ENCODE measurements around the gene GPRIN1. TPM values are rescaled to one million over a fixed set of nuclear protein-coding genes. Genes with fewer than 3 reads are reported as not detected.

The GPRIN1 gene
- polyA plus RNA-seq, 2 donors = 0.43 to 0.72 TPM

DNA sequence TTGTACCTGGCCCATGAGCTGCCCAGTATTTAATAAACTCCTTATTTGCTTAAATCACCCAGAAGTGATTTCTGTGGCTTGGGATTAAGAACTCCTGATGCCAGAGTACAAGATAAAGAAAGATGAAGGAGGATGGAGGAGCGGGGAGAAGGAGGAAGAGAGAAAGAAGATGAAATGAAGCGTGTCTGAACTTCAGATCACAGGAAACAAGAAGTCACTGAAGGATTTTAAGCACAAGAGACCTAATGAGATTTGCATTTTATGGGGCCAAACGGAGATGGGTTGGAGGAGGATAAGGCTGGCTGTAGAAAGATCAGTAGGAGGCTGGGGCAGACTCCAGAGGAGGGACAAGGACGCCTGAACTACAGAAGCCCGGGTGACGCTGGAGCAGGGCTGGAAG, 23.6 kb upstream of the GPRIN1 start:
- H3K27ac ChIP-seq (ENCODE audit: low read depth in 2 of 2, low read length in 1 of 2) = no peak overlapping the region
- H3K27me3 ChIP-seq (ENCODE audit: control insufficient read depth in 1 of 2, insufficient read depth in 2 of 2, low read length in 2 of 2) = no peaks in the 10 kb centered on the region
- H3K4me1 ChIP-seq (ENCODE audit: control insufficient read depth in 2 of 2, insufficient read depth in 2 of 2, low read length in 1 of 2) = peaks cover 12 to 13% of the 10 kb centered on the region in 2 donors
- H3K9me3 ChIP-seq (ENCODE audit: control insufficient read depth in 2 of 2, insufficient read depth in 1 of 2, low read depth in 1 of 2, low read length in 1 of 2) = peaks cover 0 to 3% of the 10 kb centered on the region in 2 donors
- H3K4me3 ChIP-seq (ENCODE audit: low read depth in 1 of 2, low read length in 2 of 2) = no peak overlapping the region
- WGBS, 2 donors = 24 to 28% methylated on average over 6 of the region's 6 CpGs
- H3K36me3 ChIP-seq (ENCODE audit: control insufficient read depth in 2 of 2, insufficient read depth in 2 of 2, low read length in 1 of 2) = no peaks in the 10 kb centered on the region

DNA sequence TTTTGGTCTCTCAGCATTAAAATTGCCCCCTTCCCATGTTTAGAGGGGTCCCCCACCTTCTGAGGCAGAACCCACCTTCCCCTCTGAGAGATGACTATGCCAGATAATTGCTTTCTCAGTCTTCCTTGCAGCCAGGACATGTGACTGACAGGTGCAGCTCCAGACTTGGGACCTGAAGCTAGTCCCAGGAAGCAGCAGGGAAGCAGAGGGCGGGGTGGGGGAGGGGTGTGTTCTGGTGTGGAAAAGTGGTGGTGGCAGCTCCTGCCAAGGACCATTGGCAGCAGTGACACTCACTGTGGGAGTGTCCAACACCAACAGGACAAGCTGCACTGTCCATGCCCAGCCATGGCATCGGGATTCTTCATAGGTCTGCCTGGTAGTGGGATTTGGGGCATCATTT, 22.8 kb upstream of the GPRIN1 start:
- 81 to 84% methylated on average over 2 of the region's 2 CpGs for WGBS, 2 donors
- Histone ChIP-seq H3K4me3 (ENCODE audit: low read depth in 1 of 2, low read length in 2 of 2) (no peak overlapping the region), H3K9me3 (ENCODE audit: control insufficient read depth in 2 of 2, insufficient read depth in 1 of 2, low read depth in 1 of 2, low read length in 1 of 2) (peaks cover 0 to 3% of the 10 kb centered on the region in 2 donors), H3K27me3 (ENCODE audit: control insufficient read depth in 1 of 2, insufficient read depth in 2 of 2, low read length in 2 of 2) (peaks cover 0 to 2% of the 10 kb centered on the region in 2 donors), H3K36me3 (ENCODE audit: control insufficient read depth in 2 of 2, insufficient read depth in 2 of 2, low read length in 1 of 2) (no peaks in the 10 kb centered on the region), H3K27ac (ENCODE audit: low read depth in 2 of 2, low read length in 1 of 2) (no peak overlapping the region), H3K4me1 (ENCODE audit: control insufficient read depth in 2 of 2, insufficient read depth in 2 of 2, low read length in 1 of 2) (peaks cover 12 to 13% of the 10 kb centered on the region in 2 donors)

DNA sequence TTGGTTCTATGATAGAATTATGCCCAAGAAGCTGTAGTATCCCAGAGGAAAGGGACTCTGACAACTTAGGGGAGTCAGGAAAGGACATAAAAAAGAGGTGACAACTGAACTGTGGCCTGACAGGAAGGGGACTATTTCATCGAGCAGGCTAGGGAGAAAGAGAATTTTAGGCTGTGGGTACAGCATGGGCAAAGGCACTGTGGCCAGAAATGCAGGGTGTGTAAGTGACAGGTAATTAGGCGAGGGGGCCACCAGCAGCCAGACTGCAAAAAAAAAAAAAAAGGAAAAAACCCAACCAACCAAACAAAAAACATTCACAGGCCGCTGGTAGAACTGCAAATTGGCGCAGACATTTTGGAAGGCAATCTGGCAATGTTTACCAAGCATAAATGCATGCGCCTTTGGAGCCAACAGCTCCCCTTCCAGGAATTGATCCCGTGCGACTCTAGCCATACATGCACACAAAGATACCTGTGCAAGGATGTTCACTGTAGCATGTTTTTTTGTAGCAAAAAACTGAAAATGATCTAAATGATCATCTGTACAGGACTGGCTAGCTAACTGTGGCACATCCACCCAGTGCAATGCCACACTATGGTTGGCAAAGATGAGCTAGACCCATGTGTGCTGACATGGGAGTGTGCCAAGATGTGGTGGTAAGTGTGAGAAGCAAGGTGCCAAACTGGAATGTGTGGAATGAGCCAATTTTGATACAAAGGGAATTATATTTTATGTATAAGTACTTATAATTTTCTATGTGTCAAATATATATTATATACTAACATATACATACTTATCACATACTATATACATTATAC, 21.6 kb upstream of the GPRIN1 start:
- H3K27me3 ChIP-seq (ENCODE audit: control insufficient read depth in 1 of 2, insufficient read depth in 2 of 2, low read length in 2 of 2) = peaks cover 0 to 5% of the 10 kb centered on the region in 2 donors
- no peak overlapping the region for H3K4me3 ChIP-seq (ENCODE audit: low read depth in 1 of 2, low read length in 2 of 2)
- H3K4me1 ChIP-seq (ENCODE audit: control insufficient read depth in 2 of 2, insufficient read depth in 2 of 2, low read length in 1 of 2) = peaks cover 12 to 16% of the 10 kb centered on the region in 2 donors
- 63 to 68% methylated on average over 7 of the region's 7 CpGs for WGBS, 2 donors
- no peak overlapping the region for H3K27ac ChIP-seq (ENCODE audit: low read depth in 2 of 2, low read length in 1 of 2)
- H3K36me3 ChIP-seq (ENCODE audit: control insufficient read depth in 2 of 2, insufficient read depth in 2 of 2, low read length in 1 of 2) = no peaks in the 10 kb centered on the region
- H3K9me3 ChIP-seq (ENCODE audit: control insufficient read depth in 2 of 2, insufficient read depth in 1 of 2, low read depth in 1 of 2, low read length in 1 of 2) = peaks cover 0 to 3% of the 10 kb centered on the region in 2 donors

DNA sequence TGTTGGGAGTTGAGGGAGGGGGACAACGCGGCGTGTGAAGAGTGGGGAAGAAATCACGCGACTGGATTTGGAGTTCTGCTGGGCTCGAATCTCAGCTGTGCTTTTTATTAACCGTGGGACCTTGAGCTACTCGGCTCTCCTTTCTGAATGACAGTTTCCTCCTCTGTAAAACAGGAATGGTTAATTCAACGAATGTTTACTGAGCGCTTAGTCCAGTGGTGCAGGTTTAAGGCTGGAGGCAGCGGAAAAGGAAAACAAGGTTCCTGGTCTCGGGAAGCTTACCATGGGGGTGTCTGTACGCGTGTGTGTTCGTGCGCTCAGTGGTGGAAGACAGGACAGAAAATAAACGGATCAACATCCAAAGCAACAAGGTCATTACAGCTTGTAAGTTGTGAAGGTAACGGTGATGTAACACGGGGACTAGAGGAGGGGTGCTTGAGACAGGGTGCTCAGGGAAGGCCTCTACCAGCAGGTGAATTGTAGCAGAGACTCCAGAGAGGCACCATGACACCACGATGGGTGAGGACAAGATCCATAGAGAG, 20.8 kb upstream of the GPRIN1 start:
- peak overlapping the region in 1 of 2 donors; percentile 17 for H3K4me3 ChIP-seq (ENCODE audit: low read depth in 1 of 2, low read length in 2 of 2)
- WGBS, 2 donors = 6 to 10% methylated on average over 20 of the region's 20 CpGs
- H3K36me3 ChIP-seq (ENCODE audit: control insufficient read depth in 2 of 2, insufficient read depth in 2 of 2, low read length in 1 of 2) = no peaks in the 10 kb centered on the region
- H3K4me1 ChIP-seq (ENCODE audit: control insufficient read depth in 2 of 2, insufficient read depth in 2 of 2, low read length in 1 of 2) = peaks cover 12 to 16% of the 10 kb centered on the region in 2 donors
- peaks cover 0 to 7% of the 10 kb centered on the region in 2 donors for H3K27me3 ChIP-seq (ENCODE audit: control insufficient read depth in 1 of 2, insufficient read depth in 2 of 2, low read length in 2 of 2)
- H3K27ac ChIP-seq (ENCODE audit: low read depth in 2 of 2, low read length in 1 of 2) = no peak overlapping the region
- peaks cover 0 to 3% of the 10 kb centered on the region in 2 donors for H3K9me3 ChIP-seq (ENCODE audit: control insufficient read depth in 2 of 2, insufficient read depth in 1 of 2, low read depth in 1 of 2, low read length in 1 of 2)

DNA sequence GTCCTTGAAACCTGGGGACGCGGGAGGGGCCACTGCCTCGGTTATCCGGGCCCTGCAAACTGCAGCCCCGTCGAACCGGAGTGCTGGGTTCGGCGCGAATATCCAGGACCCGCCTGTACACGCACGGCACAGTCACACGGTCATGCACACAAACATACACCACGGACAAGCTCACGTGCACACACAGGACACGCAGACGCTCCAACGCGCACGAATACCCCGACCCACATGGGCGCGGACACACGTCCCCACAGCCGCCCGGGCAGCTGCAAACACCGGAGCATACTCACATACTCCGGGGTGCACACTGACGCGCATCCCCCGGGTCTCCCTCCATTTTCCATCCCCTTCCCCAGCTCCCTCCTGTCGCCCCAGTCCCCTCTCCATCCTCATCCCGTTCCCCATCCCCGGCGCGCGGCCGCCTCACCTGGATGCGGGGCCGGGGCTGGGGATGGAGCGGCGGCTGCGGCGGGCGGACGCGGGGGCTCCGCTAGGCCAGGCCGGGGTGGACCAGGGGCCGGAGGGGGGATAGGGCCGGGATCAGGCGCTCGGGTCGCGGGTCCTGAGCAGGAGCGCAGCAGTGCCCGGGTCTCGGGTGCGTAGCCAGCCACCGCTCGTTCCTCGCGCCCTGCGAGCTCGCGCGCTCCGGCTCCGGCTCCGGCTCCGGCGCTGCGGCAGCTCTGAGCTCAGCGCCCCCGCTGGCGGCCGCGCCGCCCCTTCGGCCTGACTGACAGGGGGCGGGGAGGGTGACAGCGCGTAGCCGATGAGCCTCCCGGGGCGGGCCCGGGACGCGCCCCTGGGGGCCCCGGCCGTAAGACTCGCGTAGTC, 20.1 kb upstream of the GPRIN1 start, which contains the start of the genes EIF4E1B and SNCB:
TSS of gene EIF4E1B (plus strand) at position 823 of the 828 bp plus-strand sequence. CDS start 12,113 bp downstream, outside the sequence.
TSS of gene SNCB (minus strand) at position 682 of the 828 bp plus-strand sequence. CDS start 880 bp downstream, outside the sequence.
- Histone ChIP-seq H3K36me3 (ENCODE audit: control insufficient read depth in 2 of 2, insufficient read depth in 2 of 2, low read length in 1 of 2) (no peaks in the 10 kb centered on the region), H3K4me1 (ENCODE audit: control insufficient read depth in 2 of 2, insufficient read depth in 2 of 2, low read length in 1 of 2) (peaks cover 12 to 16% of the 10 kb centered on the region in 2 donors), H3K27me3 (ENCODE audit: control insufficient read depth in 1 of 2, insufficient read depth in 2 of 2, low read length in 2 of 2) (peaks cover 0 to 7% of the 10 kb centered on the region in 2 donors), H3K4me3 (ENCODE audit: low read depth in 1 of 2, low read length in 2 of 2) (peak within 1 kb of the TSS in 1 of 2 donors; percentile 17), H3K27ac (ENCODE audit: low read depth in 2 of 2, low read length in 1 of 2) (no peak within 1 kb of the TSS), H3K9me3 (ENCODE audit: control insufficient read depth in 2 of 2, insufficient read depth in 1 of 2, low read depth in 1 of 2, low read length in 1 of 2) (no peaks in the 10 kb centered on the region)
- WGBS, 2 donors = 0 to 1% methylated on average over 67 to 94 of the region's 94 CpGs

DNA sequence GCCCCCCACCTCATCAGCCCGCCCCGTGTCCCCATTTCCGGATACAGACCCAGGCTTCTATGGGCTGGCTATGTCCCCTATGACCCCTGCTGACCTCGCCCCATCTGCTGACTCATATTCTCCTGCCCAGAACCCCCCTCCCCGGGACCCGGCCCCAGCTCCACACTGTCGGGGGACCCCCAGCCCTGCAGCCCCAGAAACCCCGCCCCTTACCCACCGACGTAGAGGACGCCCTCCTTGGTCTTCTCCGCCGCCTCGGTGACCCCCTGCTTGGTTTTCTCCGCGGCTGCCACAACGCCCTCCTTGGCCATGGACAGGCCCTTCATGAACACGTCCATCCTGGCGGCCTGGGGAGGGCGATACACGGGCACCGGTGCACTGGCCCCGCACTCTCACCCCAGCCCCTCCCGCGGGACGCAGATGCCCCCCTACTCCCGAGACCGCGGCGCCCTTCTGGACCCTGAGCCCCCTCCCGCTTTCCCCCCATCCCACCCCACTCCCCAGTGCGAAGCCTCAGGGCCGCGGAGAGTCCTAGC, 19.4 kb upstream of the GPRIN1 start:
- Histone ChIP-seq H3K27ac (ENCODE audit: low read depth in 2 of 2, low read length in 1 of 2) (no peak overlapping the region), H3K36me3 (ENCODE audit: control insufficient read depth in 2 of 2, insufficient read depth in 2 of 2, low read length in 1 of 2) (no peaks in the 10 kb centered on the region), H3K4me3 (ENCODE audit: low read depth in 1 of 2, low read length in 2 of 2) (no peak overlapping the region), H3K9me3 (ENCODE audit: control insufficient read depth in 2 of 2, insufficient read depth in 1 of 2, low read depth in 1 of 2, low read length in 1 of 2) (no peaks in the 10 kb centered on the region), H3K4me1 (ENCODE audit: control insufficient read depth in 2 of 2, insufficient read depth in 2 of 2, low read length in 1 of 2) (peaks cover 12 to 16% of the 10 kb centered on the region in 2 donors), H3K27me3 (ENCODE audit: control insufficient read depth in 1 of 2, insufficient read depth in 2 of 2, low read length in 2 of 2) (peaks cover 0 to 7% of the 10 kb centered on the region in 2 donors)
- WGBS, 2 donors = 8 to 9% methylated on average over 33 to 34 of the region's 34 CpGs

DNA sequence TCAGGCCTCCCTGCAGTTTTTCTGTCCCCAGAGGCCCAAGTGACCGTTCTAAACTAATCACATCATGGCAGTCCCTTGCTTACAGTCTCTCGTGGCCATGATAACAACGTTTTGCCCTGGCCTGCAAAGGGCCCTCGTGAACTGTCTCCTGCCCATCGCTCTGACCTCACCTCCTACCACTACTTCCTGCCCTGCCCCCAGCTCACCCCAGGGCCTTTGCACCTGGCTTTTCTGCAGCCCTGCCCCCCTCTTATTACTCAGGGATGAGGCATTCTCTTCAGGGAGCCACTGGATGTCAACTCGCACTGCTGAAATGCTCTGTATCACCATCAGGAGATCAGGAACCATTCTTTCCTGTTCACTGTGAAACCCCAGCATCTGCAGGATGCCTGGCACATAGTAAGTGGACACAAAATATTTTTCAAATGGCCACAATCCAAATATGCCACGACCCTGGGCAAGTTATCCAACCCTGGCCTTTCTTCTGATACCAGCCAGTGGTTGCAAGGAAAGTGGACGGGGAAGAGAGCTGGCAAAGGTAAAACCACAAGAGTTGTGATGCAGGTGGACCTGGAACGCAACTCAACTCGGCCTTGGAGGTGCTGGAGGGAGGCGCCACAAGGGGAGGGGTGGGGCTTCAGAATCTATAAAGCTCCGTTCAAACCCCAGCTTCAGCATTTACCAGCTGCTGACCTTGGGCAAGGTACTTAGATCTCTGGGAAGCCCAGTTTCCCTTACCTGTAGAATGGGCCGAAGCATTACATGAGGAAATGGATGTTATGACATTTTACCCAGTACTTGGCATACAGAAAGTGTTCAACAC, 18.7 kb upstream of the GPRIN1 start:
- Histone ChIP-seq H3K4me3 (ENCODE audit: low read depth in 1 of 2, low read length in 2 of 2) (no peak overlapping the region), H3K9me3 (ENCODE audit: control insufficient read depth in 2 of 2, insufficient read depth in 1 of 2, low read depth in 1 of 2, low read length in 1 of 2) (no peaks in the 10 kb centered on the region), H3K36me3 (ENCODE audit: control insufficient read depth in 2 of 2, insufficient read depth in 2 of 2, low read length in 1 of 2) (no peaks in the 10 kb centered on the region), H3K27me3 (ENCODE audit: control insufficient read depth in 1 of 2, insufficient read depth in 2 of 2, low read length in 2 of 2) (peaks cover 0 to 7% of the 10 kb centered on the region in 2 donors), H3K4me1 (ENCODE audit: control insufficient read depth in 2 of 2, insufficient read depth in 2 of 2, low read length in 1 of 2) (peaks cover 12 to 16% of the 10 kb centered on the region in 2 donors), H3K27ac (ENCODE audit: low read depth in 2 of 2, low read length in 1 of 2) (no peak overlapping the region)
- 50 to 52% methylated on average over 13 of the region's 13 CpGs for WGBS, 2 donors

DNA sequence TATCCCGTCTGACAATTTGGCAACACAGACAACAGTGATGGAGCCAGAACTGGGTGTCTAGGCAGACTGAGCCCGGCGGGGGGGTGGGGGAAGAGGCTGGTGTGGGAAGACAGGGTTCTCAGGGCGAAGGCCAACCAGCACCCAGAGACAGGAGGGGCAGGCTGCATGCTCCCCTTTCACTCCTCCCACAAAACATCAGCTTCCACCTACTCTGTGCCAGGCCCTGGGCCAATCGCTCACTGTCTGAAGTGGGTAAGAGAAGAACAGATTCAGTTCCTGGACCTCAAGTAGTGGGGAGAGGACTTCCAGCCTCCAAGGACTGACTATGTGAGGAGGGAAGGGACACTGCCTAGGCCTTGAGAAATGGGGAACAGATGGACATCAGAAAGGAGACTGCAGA, 17.6 kb upstream of the GPRIN1 start:
- no peaks in the 10 kb centered on the region for H3K36me3 ChIP-seq (ENCODE audit: control insufficient read depth in 2 of 2, insufficient read depth in 2 of 2, low read length in 1 of 2)

More for the DNA sequence above, 17.6 kb upstream of the GPRIN1 start:
- H3K4me3 ChIP-seq (ENCODE audit: low read depth in 1 of 2, low read length in 2 of 2) = no peak overlapping the region
- 62 to 75% methylated on average over 5 of the region's 5 CpGs for WGBS, 2 donors
- no peak overlapping the region for H3K27ac ChIP-seq (ENCODE audit: low read depth in 2 of 2, low read length in 1 of 2)
- H3K4me1 ChIP-seq (ENCODE audit: control insufficient read depth in 2 of 2, insufficient read depth in 2 of 2, low read length in 1 of 2) = peaks cover 12 to 16% of the 10 kb centered on the region in 2 donors
- no peaks in the 10 kb centered on the region for H3K9me3 ChIP-seq (ENCODE audit: control insufficient read depth in 2 of 2, insufficient read depth in 1 of 2, low read depth in 1 of 2, low read length in 1 of 2)
- peaks cover 0 to 7% of the 10 kb centered on the region in 2 donors for H3K27me3 ChIP-seq (ENCODE audit: control insufficient read depth in 1 of 2, insufficient read depth in 2 of 2, low read length in 2 of 2)
